Measurements from ENCODE around the gene RASA3.

- TF ChIP-seq CHD2 (IDR thresholded peaks at IDR 0.05; ENCODE audit: low read length), result no peak
- no peak for TF ChIP-seq SIN3A (conservative IDR thresholded peaks at IDR 0.05 in 1 of 2, IDR thresholded peaks at IDR 0.05 in 1 of 2; ENCODE audit: low read depth in 1 of 2, low read length in 2 of 2)
- TF ChIP-seq TEAD4 (IDR thresholded peaks at IDR 0.05; ENCODE audit: low read depth, low read length), result no peak
Measured at GRCh38 chr13:114167426-114167825, 35.0 kb upstream of the RASA3 start.
